PC-3 (cell line): Measurements from ENCODE around the gene NXPH1. TPM values are rescaled to one million over a fixed set of nuclear protein-coding genes. Genes with fewer than 3 reads are reported as not detected.

Experiments used
- ATAC-seq: fragments of 200-7000 bp; cut with Tn5 transposase; 2 replicates; pipeline ENCODE4 v1.9.1; 2020; ENCODE audit warnings: mild to moderate bottlenecking, moderate library complexity
- BruUV-seq: library from RNA; stranded (reverse); fragments of 400-500 nt; replicated peaks from 2 replicates; lab custom pipeline; 2021; lab: Mats Ljungman, UMichigan
- CTCF ChIA-PET: fragments of 300-600 bp; sonication (Branson Sonifier 250); formaldehyde crosslinking; loops from one replicate; lab custom pipeline; 2022; ENCODE audit warnings: antibody characterized with exemption; lab: Charles Lee
- POLR2A ChIA-PET: fragments of 300-600 bp; sonication (Branson Sonifier 250); formaldehyde crosslinking; loops from one replicate; lab custom pipeline; 2022; ENCODE audit warnings: antibody characterized with exemption; ENCODE audit not compliant: unreplicated experiment; lab: Charles Lee
- DNase-seq: peaks from one replicate; pipeline ENCODE4 v3.0.0-alpha.2; 2015
- H2AFZ ChIP-seq: fragments of 300-600 bp; sonication (generic); 2 replicates; pipeline ENCODE4 v1.6.0; 2016; ENCODE audit warnings: antibody characterized with exemption, low read length
- H3F3A ChIP-seq: fragments of 300-600 bp; sonication (generic); one replicate; pipeline ENCODE4 v1.6.0; 2017; ENCODE audit warnings: antibody characterized with exemption, low read length, control low read depth, mild to moderate bottlenecking; ENCODE audit not compliant: unreplicated experiment
- H3K27ac ChIP-seq: fragments of 300-600 bp; sonication (generic); 2 replicates; pipeline ENCODE4 v1.5.1; 2016; ENCODE audit warnings: mild to moderate bottlenecking, low read length
- H3K27me3 ChIP-seq: fragments of 300-600 bp; sonication (generic); 2 replicates; pipeline ENCODE4 v1.6.1; 2016; ENCODE audit warnings: low read length, mixed read lengths
- H3K36me3 ChIP-seq: fragments of 300-600 bp; sonication (generic); 2 replicates; pipeline ENCODE4 v1.6.1; 2016; ENCODE audit warnings: low read depth, mixed run types, low read length, mixed read lengths
- H3K4me1 ChIP-seq: fragments of 300-600 bp; sonication (generic); 2 replicates; pipeline ENCODE4 v1.5.1; 2016; ENCODE audit warnings: low read length; ENCODE audit not compliant: insufficient read depth
- H3K4me2 ChIP-seq: fragments of 300-600 bp; sonication (generic); 2 replicates; pipeline ENCODE4 v1.6.0; 2016; ENCODE audit warnings: low read length
- H3K4me3 ChIP-seq: fragments of 300-600 bp; sonication (generic); 2 replicates; pipeline ENCODE4 v1.5.1; 2016; ENCODE audit warnings: mild to moderate bottlenecking, low read length, mixed read lengths
- H3K79me2 ChIP-seq: fragments of 300-600 bp; sonication (generic); 2 replicates; pipeline ENCODE4 v1.6.1; 2017; ENCODE audit warnings: low read length, mixed read lengths
- H3K9ac ChIP-seq: fragments of 300-600 bp; sonication (generic); 2 replicates; pipeline ENCODE4 v1.6.0; 2016; ENCODE audit warnings: mild to moderate bottlenecking, low read length
- H3K9me2 ChIP-seq: fragments of 300-600 bp; sonication (generic); replicated peaks from 2 replicates; pipeline ENCODE4 v1.6.1; 2016; ENCODE audit warnings: mixed run types, low read length, mixed read lengths
- H3K9me3 ChIP-seq: fragments of 300-600 bp; sonication (generic); 2 replicates; pipeline ENCODE4 v1.6.1; 2016; ENCODE audit warnings: low read length, mixed read lengths
- H4K20me1 ChIP-seq: fragments of 300-600 bp; sonication (generic); 2 replicates; pipeline ENCODE4 v1.6.1; 2016; ENCODE audit warnings: low read length, mixed read lengths
- EZH2 ChIP-seq: fragments of 300-600 bp; sonication (generic); IDR thresholded peaks from one replicate; pipeline ENCODE4 v1.6.1; 2017; ENCODE audit warnings: antibody characterized with exemption, mild to moderate bottlenecking, low read length; ENCODE audit not compliant: unreplicated experiment
- EZH2phosphoT487 ChIP-seq: fragments of 300-600 bp; sonication (generic); IDR thresholded peaks from 2 replicates; pipeline ENCODE4 v1.6.1; 2018; ENCODE audit warnings: mild to moderate bottlenecking, antibody characterized with exemption, low read length, borderline replicate concordance
- intact Hi-C: fragments of 100-400 bp; cut with micrococcal nuclease; formaldehyde crosslinking; loops from 2 replicates; pipeline ENCODE4 v1.9.0; 2023
- total RNA-seq: library from RNA; depleted of rRNA; stranded (reverse); fragments of >200 nt; gene quantifications from 2 replicates; pipeline ENCODE4 v1.2.3, GENCODE V29; 2014
- TF ChIP-seq, protein P1 (sequence below): fragments of 300-600 bp; sonication (generic); conservative IDR thresholded peaks from 2 replicates; pipeline ENCODE4 v1.5.1; 2017; ENCODE audit warnings: antibody characterized with exemption, low read depth, mild to moderate bottlenecking, low read length

NXPH1 gene
- total RNA-seq, 1 experiment from 2014 or later: not detected

DNA sequence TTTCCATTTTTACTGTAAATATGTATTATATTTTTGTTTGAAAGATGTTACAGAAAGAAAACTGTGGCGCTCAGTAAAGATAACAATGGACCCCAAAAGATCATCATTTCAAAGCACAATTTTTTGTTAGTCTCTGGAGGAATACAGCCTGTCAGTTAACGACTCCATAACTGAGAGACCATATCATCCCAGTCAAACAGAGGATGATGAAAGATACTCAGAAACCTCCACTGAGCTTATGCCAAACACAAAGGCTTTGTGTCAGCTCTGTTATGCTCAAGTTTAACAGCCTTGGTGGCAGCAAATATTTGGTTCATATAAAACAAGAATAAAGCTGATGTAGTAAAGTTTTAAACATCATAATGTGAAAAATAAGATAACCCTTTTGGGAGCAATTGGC is 345.1 kb downstream of the NXPH1 start:
- Histone ChIP-seq H3F3A (no peaks in the 10 kb centered on the region), H3K79me2 (no peaks in the 10 kb centered on the region), H3K27ac (no peak overlapping the region), H3K4me1 (no peaks in the 10 kb centered on the region), H3K4me2 (no peak overlapping the region), H4K20me1 (no peaks in the 10 kb centered on the region), H3K4me3 (no peak overlapping the region), H3K36me3 (no peaks in the 10 kb centered on the region), H3K9me2 (no peaks in the 10 kb centered on the region), H3K27me3 (no peaks in the 10 kb centered on the region), H3K9me3 (no peaks in the 10 kb centered on the region), H3K9ac (no peak overlapping the region), H2AFZ (no peak overlapping the region)
- BruUV-seq: no TSS peak
- TF ChIP-seq, protein P1, sequence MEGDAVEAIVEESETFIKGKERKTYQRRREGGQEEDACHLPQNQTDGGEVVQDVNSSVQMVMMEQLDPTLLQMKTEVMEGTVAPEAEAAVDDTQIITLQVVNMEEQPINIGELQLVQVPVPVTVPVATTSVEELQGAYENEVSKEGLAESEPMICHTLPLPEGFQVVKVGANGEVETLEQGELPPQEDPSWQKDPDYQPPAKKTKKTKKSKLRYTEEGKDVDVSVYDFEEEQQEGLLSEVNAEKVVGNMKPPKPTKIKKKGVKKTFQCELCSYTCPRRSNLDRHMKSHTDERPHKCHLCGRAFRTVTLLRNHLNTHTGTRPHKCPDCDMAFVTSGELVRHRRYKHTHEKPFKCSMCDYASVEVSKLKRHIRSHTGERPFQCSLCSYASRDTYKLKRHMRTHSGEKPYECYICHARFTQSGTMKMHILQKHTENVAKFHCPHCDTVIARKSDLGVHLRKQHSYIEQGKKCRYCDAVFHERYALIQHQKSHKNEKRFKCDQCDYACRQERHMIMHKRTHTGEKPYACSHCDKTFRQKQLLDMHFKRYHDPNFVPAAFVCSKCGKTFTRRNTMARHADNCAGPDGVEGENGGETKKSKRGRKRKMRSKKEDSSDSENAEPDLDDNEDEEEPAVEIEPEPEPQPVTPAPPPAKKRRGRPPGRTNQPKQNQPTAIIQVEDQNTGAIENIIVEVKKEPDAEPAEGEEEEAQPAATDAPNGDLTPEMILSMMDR: no peak
- no peak for TF ChIP-seq EZH2
- TF ChIP-seq EZH2phosphoT487: no peak
- ChIA-PET POLR2A (no interaction called here), CTCF (no interaction called here)
- ATAC-seq (no peak), DNase-seq (no peak)
- intact Hi-C loops: no loop called here

DNA sequence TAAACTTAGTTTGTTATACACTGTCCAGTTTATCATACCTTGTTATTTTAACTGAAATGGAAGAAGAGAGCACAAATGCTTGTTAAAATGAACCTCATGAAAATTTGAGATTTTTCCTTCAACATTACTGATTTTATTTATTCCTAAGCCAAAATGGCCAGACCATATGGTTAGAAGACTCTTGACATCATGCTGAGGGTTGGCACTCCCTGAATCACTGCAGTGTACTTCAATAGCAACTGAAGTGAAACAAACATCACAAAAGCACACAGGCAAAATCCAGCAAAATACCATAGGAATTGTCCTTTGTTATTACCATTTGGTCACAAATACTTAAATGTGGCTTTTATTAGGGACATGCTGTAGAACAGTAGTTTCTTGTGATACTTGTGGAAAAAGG is 347.8 kb downstream of the NXPH1 start:
- Histone ChIP-seq H3K9me2 (no peaks in the 10 kb centered on the region), H3K79me2 (no peaks in the 10 kb centered on the region), H3K27ac (no peak overlapping the region), H3K4me2 (no peak overlapping the region), H3F3A (no peaks in the 10 kb centered on the region), H3K9ac (no peak overlapping the region), H3K36me3 (no peaks in the 10 kb centered on the region), H3K27me3 (no peaks in the 10 kb centered on the region), H3K4me3 (no peak overlapping the region), H4K20me1 (no peaks in the 10 kb centered on the region), H3K9me3 (no peaks in the 10 kb centered on the region), H3K4me1 (no peaks in the 10 kb centered on the region), H2AFZ (no peak overlapping the region)
- CTCF ChIA-PET: no interaction called here
- TF ChIP-seq EZH2: no peak
- no peak for TF ChIP-seq EZH2phosphoT487
- TF ChIP-seq, protein P1: no peak
- no TSS peak for BruUV-seq
- ATAC-seq: no peak
- no peak for DNase-seq
- intact Hi-C loops: no loop called here
- POLR2A ChIA-PET: no interaction called here

DNA sequence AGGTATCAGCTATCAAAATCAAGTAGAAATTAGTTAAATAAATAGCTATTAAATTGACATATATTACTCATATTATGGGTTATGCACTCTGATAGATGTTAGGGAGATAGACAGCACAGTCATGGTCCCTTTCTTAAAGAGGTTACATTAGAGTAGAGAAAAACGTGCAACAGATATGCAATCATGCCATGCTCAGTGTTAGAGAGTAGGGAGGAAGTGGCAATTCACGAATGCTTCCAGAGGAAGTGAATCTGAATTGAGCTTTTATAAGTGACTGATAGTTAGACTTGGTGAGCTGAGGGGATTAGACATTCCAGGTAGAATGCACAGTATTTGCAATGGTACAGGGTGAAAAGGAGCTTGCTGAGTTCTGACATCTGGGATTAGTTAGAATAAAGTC is 349.8 kb downstream of the NXPH1 start:
- no peak overlapping the region for H3K27ac ChIP-seq
- POLR2A ChIA-PET: no interaction called here
- no peaks in the 10 kb centered on the region for H3F3A ChIP-seq
- CTCF ChIA-PET: no interaction called here
- no TSS peak for BruUV-seq
- H3K4me1 ChIP-seq: no peaks in the 10 kb centered on the region
- no peak for DNase-seq
- H3K27me3 ChIP-seq: no peaks in the 10 kb centered on the region
- H2AFZ ChIP-seq: no peak overlapping the region
- no peak overlapping the region for H3K9ac ChIP-seq
- H3K9me2 ChIP-seq: no peaks in the 10 kb centered on the region
- H3K9me3 ChIP-seq: no peaks in the 10 kb centered on the region
- H3K36me3 ChIP-seq: no peaks in the 10 kb centered on the region
- no peak for ATAC-seq
- intact Hi-C loops: no loop called here
- TF ChIP-seq, protein P1: no peak
- no peak for TF ChIP-seq EZH2phosphoT487
- no peak for TF ChIP-seq EZH2
- no peak overlapping the region for H3K4me3 ChIP-seq
- H3K4me2 ChIP-seq: no peak overlapping the region
- H4K20me1 ChIP-seq: no peaks in the 10 kb centered on the region
- H3K79me2 ChIP-seq: no peaks in the 10 kb centered on the region
